ENCODE measurements around the gene NCAPD3. TPM values are rescaled to one million over a fixed set of nuclear protein-coding genes. Genes with fewer than 3 reads are reported as not detected.

Gene NCAPD3, protein sequence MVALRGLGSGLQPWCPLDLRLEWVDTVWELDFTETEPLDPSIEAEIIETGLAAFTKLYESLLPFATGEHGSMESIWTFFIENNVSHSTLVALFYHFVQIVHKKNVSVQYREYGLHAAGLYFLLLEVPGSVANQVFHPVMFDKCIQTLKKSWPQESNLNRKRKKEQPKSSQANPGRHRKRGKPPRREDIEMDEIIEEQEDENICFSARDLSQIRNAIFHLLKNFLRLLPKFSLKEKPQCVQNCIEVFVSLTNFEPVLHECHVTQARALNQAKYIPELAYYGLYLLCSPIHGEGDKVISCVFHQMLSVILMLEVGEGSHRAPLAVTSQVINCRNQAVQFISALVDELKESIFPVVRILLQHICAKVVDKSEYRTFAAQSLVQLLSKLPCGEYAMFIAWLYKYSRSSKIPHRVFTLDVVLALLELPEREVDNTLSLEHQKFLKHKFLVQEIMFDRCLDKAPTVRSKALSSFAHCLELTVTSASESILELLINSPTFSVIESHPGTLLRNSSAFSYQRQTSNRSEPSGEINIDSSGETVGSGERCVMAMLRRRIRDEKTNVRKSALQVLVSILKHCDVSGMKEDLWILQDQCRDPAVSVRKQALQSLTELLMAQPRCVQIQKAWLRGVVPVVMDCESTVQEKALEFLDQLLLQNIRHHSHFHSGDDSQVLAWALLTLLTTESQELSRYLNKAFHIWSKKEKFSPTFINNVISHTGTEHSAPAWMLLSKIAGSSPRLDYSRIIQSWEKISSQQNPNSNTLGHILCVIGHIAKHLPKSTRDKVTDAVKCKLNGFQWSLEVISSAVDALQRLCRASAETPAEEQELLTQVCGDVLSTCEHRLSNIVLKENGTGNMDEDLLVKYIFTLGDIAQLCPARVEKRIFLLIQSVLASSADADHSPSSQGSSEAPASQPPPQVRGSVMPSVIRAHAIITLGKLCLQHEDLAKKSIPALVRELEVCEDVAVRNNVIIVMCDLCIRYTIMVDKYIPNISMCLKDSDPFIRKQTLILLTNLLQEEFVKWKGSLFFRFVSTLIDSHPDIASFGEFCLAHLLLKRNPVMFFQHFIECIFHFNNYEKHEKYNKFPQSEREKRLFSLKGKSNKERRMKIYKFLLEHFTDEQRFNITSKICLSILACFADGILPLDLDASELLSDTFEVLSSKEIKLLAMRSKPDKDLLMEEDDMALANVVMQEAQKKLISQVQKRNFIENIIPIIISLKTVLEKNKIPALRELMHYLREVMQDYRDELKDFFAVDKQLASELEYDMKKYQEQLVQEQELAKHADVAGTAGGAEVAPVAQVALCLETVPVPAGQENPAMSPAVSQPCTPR (N-terminal part only)
- 13.4 and 14.1 TPM in 2 replicates for total RNA-seq (2014; rRNA removed; shearing (Covaris generic); ENCODE audit: low replicate concordance)

DNA sequence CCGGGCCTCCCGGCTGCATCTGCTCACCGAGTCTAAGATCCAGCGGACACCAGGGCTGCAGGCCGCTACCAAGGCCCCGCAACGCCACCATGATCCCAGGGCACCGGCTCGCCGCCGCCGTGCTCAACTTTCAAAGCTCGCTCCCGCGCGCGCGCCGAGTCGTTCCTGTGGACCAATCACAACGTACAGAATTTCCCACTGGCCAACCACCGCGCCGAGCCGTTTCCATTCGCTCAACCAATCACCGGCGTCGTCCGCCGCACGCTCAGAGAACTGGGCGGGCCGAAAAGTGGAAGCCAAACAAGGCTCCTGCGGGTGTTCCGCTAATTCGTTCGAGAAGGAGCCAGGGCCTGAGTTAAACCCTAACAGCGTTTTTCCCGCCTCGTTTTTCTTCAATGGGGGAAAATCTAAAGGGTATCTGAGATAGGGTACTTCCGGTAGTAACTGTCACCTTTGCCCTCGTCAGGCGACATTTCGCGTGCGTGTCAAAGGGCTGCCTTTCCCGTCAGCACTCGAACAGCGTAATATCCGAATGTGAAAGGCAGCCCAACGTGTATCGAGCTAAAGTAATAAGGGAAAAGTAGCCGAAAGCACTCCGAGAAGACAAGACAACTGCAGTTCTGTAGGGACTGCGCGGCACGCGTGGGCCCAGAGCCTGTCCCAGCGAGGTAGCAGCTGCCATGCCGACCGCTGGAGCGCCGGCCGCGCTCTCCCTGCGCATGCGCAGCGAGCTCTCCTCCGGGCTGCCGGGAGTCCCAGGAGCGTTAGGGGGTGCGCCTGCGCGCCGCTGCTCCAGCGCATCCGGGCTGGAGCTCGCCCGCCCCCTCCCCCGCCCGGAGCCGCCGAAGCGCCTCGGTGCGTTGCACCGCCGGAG is at the start of gene NCAPD3, which contains the start of gene VPS26B:
NCAPD3 (minus strand) TSS at position 132 of the 874 bp plus-strand sequence; CDS start at position 91, 41 bp downstream.
VPS26B (plus strand) TSS at position 836 of the 874 bp plus-strand sequence. CDS start 452 bp downstream, outside the sequence.
- in situ Hi-C loops (cut with HindIII; ENCODE audit: low pct_unique_long_range_greater_than_20kb, low sequenced_read_pairs): no loop called here
- DNase-seq (ENCODE audit: low read depth): peak; percentile 76

DNA sequence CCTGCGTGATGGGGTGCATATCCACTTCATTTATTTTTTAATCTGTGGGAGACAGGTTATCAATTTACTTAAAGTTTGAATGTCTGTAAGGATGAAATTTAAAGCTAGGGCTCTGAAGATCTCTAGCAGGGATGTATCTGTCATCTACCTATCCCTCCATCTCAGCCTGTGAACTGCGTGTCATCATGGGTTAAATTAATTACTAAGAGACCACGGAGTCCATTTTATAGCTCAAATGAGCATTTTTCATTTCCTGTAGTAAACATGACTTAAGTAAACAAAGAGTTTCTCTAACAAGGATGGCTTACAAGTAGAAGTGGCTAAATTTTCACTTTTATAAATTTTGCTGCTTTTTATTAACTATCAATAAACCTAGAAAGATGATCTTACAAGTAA is 49.5 kb upstream of the NCAPD3 start:
- DNase-seq (ENCODE audit: low read depth): no peak
- in situ Hi-C loops (cut with HindIII; ENCODE audit: low pct_unique_long_range_greater_than_20kb, low sequenced_read_pairs): no loop called here

DNA sequence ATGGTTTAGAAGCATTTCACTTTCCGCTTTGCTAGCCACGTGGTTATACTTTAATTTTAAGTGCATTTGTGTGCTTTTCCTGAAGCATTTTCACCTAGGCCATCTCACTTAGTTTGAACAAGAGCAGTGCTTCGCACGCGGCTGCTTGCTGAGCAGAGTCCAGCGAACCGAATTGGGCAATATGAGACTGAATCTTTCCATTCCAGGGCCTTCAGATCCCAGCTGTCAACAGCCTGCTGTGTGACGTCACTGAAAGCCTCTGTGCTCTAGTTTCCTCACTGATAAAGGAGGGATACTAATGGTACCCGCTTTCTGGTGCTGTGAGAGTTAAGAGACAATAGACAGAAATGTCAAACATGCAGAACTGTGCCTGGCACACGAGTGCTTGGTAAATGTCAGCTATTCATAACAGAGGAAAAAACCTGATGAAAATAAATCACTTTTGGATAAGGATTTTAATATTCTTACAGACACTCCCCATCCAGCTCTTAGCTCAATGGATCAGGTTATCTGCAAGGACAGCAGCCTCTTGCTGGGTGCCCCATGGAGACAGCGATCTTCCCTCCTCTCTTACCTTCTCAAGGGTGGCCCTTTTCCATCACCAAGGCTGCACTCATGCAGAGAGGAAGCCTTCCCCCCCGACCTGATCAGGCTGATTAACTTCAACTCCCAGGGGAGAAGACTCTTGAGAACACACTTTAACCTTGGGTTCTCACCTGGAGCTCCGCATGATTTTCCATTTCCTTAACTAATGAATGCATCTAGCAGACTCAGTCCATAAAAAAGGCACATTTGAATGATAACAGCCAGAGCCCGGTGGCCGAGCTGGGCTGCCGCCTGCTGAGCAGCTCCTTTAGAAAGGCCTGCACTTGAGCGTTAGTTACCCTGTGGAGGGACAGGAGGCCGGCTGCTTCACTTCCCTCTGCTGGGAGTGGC is 48.9 kb upstream of the NCAPD3 start:
- no peak for DNase-seq (ENCODE audit: low read depth)
- in situ Hi-C loops (cut with HindIII; ENCODE audit: low pct_unique_long_range_greater_than_20kb, low sequenced_read_pairs): no loop called here

DNA sequence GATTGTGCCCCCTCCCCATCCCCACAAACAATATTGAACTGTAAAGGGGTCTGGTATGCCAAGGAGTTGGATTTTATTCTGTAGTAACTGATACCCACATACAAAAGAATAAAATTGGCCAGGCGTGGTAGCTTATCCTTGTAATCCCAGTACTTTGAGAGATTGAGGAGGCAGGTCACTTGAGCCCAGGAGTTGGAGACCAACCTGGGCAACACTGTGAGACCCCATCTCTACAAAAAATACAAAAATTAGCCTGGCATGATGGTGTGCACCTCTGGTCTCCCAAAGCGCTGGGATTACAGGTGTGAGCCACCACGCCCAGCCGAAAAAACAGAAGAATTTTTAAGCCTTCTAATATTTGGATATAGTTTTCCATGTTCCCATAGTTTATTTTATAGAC is 48.2 kb upstream of the NCAPD3 start:
- in situ Hi-C loops (cut with HindIII; ENCODE audit: low pct_unique_long_range_greater_than_20kb, low sequenced_read_pairs): no loop called here
- DNase-seq (ENCODE audit: low read depth): no peak

DNA sequence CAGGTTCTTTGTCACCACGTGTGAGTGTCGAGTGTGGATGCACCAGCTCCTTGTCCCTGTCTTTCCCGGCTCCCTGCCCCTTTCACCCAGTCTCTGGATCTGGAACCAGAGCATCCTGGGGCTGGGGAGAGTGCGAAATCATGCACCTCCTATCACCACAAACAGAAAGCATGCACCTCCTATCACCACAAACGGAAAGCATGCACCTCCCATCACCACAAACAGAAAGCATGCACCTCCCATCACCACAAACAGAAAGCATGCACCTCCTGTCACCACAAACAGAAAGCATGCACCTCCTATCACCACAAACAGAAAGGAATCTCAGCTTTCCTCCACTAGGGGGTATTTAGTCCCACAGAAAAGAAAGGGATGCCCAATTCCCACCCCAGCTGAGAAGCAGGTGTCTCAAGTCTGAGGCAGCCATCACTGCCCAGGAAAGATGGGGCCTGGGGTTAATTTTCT is 46.5 kb upstream of the NCAPD3 start:
- no peak for DNase-seq (ENCODE audit: low read depth)
- in situ Hi-C loops (cut with HindIII; ENCODE audit: low pct_unique_long_range_greater_than_20kb, low sequenced_read_pairs): no loop called here

DNA sequence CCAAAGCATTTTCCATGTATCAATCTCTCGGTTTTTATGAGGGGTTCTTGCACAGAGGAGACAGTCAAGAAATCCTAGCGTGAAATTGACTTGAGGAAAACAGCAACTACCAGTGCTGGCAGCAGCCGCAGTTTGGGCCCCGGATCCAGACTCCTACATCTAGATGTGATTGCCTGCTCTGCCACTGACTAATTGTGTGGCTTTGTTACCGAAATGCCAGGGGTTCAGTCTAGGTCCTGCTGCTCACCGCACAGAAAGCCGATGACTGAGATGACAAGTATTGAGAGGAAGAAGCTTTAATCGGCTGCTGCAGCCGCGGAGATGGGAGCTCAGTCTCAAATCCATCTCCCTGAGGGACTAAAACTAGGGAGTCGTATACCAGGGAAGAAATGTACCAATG is 44.2 kb upstream of the NCAPD3 start:
- in situ Hi-C loops (cut with HindIII; ENCODE audit: low pct_unique_long_range_greater_than_20kb, low sequenced_read_pairs): no loop called here
- DNase-seq (ENCODE audit: low read depth): no peak

DNA sequence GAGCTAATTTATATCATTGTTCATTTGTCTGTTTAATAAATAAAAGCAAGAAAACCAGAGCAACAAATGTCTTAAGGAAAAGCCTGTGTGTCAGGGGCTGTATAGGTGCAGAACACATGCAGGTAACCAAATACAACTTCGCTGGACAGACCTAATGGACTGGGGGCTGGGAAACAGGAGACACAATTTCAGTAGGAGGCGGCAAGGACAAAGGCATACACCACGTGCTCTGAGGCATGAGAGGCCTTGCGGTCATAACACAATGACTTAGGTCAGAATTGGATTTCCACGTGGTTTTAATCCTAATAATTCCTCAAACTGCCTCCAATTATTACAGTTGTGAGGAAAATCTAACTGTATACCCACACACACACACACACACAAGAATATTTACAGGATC is 43.7 kb upstream of the NCAPD3 start:
- in situ Hi-C loops (cut with HindIII; ENCODE audit: low pct_unique_long_range_greater_than_20kb, low sequenced_read_pairs): no loop called here
- no peak for DNase-seq (ENCODE audit: low read depth)

DNA sequence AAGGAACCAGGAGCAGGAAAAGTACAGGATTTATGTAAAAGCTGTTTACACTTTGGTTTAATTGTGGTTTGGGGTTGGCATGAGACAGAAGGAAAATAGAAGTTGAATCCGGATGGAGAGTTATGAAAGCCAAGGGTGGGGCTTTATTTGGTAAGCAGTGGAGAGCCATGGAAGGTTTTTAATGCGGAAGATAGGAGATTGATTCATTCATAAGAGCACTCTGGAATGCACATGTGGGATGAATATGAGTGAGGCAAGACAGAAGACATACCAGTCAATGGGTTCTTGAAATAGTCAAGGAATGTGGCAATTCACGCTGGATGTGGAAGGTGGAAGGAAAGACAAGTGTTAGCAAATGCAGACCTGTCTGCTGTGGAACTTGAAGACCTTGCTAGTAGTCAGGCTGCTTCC is 43.1 kb upstream of the NCAPD3 start:
- in situ Hi-C loops (cut with HindIII; ENCODE audit: low pct_unique_long_range_greater_than_20kb, low sequenced_read_pairs): no loop called here
- DNase-seq (ENCODE audit: low read depth): no peak

DNA sequence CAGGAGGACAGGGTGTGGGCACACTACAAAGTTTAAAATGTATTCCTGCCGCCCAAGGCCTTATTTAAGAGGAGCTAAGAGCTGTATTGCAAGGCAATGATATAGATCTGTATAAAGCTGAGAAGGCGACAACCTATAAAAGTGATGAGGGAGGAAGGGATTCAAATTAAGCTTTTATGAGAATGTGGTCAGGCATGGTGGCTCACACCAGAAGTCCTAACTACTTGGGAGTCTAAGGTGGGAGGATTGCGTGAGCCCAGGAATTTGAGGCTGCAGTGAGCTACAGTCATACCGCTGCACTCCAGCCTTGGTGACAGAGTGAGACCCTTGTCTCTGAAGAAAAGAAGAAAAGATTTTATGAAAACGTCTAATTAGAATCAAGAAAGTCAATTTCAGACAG is 42.7 kb upstream of the NCAPD3 start:
- DNase-seq (ENCODE audit: low read depth): no peak
- in situ Hi-C loops (cut with HindIII; ENCODE audit: low pct_unique_long_range_greater_than_20kb, low sequenced_read_pairs): no loop called here

DNA sequence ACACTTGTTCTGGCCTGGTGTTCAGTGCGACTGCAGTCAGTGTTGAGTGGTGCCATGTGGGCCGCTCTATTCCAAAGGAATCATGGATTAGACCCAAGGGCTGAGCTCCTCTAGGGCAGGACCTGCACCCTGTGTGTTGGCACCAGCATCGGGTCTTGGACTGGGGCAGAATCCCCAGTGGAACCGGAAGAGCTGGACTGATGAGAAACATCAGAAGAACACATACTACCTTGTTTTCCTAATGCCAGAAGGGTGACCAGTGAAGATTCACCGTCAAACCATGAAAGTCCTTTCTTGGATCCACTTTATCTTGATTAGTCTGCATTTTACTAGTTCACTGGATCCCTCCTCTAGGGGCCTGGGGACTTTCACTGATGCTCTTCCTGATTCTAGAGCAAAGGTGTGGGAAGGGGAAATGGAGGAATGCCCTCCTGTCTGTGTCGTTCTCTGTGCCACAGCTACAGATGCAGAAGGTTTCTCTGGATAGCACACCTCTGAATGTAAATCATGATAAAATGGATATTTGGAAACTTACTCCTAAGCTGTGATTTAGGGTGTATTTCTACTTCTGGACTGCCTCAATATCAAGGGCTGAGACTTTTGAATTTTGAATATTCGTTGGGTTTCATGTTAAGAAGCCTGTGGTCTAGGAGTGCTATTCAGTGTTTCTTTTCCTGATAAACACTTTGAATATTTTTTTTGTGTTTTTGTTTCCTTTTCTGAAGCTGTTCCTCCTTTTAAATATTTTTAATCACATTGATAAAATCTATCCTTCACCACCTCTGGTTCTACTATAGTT is 41.4 kb upstream of the NCAPD3 start:
- in situ Hi-C loops (cut with HindIII; ENCODE audit: low pct_unique_long_range_greater_than_20kb, low sequenced_read_pairs): no loop called here
- DNase-seq (ENCODE audit: low read depth): no peak

DNA sequence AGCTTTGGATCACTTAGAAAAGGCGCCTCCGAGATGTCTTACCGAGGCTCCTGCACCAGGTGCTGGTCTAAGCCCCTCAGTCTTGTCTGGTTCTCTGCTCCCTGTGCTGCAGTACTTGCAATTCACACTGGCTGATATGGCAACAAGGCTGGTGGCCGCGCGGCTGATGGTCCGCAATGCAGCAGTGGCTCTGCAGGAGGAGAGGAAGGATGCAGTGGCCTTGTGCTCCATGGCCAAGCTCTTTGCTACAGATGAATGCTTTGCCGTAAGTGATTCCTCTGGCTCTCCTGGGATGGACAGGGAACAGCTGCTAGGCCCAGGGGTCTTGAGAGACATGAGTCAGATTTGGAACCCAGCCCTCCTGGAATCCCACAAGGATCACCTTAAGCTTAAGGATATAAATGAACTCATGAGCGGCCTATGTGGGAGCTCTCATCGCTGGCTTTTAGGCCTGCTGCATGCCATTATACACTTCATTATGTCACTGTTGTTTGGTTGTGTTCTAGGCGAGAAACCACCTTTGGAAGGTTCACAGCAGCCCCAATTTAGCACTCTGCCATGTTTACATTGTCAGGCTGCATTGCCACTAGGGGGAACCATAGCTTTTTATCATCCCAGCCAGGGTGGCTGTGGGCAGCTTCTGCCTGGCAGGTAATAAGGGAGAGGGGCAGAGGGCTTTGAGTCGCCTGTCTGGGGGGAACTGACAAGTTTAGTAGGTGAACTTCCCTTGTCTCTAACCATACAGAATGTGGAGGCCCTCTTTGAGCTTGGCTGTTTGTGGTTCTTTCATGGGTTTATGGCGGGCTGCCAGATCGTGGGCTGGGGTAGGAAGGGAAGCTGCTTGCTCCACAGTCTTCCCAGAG is 38.1 kb upstream of the NCAPD3 start:
- no peak for DNase-seq (ENCODE audit: low read depth)
- in situ Hi-C loops (cut with HindIII; ENCODE audit: low pct_unique_long_range_greater_than_20kb, low sequenced_read_pairs): no loop called here

DNA sequence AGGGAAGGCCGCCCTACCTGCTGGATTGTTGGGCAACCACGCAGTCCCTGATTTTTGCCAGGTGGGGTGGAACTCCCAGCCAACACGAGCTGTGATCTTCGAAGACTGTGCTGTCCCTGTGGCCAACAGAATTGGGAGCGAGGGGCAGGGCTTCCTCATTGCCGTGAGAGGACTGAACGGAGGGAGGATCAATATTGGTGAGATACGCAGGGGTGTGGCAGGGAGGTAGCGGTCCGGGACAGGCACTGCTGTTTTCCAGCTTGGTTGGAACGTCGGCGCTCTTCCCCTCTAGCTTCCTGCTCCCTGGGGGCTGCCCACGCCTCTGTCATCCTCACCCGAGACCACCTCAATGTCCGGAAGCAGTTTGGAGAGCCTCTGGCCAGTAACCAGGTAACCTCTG is 37.2 kb upstream of the NCAPD3 start:
- DNase-seq (ENCODE audit: low read depth): no peak
- in situ Hi-C loops (cut with HindIII; ENCODE audit: low pct_unique_long_range_greater_than_20kb, low sequenced_read_pairs): no loop called here

DNA sequence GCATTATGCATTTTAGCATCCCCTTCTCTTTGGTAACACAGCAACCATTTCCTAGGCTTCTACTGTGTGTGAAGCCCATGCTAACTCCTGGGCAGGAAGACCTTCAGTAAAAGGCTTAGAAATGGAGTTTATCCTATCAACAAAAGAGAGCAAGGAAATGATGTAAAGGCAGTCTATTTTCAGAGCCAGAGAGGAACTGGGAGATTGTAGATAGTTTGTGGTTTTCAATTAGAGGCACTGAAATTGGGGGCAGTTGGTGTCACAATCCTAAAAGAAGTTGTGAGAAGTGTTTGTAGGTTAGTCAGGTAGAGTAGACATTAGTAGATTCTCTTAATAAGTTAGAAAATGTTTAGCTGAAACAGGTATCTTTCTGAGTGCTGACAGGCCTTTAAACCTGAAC is 36.7 kb upstream of the NCAPD3 start:
- in situ Hi-C loops (cut with HindIII; ENCODE audit: low pct_unique_long_range_greater_than_20kb, low sequenced_read_pairs): no loop called here
- DNase-seq (ENCODE audit: low read depth): no peak

DNA sequence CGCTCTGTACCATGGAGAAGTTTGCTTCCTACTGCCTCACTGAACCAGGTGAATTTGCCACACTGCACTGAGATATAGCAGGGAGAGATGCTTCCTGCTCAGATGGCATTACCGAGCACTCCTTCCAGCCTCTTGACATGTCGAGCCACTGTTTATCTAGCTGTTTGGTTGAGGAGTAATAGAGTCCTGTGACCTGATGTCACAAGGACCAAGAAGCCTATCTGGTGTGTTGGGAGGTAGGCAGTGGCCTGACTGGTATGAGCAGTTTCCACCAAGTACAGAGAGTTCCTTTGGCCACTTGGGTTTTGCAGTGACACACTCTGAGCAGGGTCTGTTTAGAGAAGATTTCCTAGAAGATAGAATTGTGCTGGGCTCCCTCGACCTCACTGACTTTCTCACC is 34.8 kb upstream of the NCAPD3 start:
- in situ Hi-C loops (cut with HindIII; ENCODE audit: low pct_unique_long_range_greater_than_20kb, low sequenced_read_pairs): no loop called here

DNA sequence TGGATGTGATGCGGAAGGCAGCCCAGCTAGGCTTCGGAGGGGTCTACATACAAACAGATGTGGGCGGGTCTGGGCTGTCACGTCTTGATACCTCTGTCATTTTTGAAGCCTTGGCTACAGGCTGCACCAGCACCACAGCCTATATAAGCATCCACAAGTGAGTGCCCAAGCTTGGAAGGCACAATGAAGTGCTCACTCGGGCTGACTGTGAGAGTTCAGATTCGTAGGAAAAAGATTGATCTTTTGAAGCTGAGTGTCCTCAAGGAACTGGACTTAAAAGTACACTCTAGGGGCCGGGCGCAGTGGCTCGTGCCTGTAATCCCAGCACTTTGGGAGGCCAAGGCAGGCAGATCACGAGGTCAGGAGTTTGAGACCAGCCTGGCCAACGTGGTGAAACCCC is 33.3 kb upstream of the NCAPD3 start:
- in situ Hi-C loops (cut with HindIII; ENCODE audit: low pct_unique_long_range_greater_than_20kb, low sequenced_read_pairs): no loop called here
- DNase-seq (ENCODE audit: low read depth): no peak

More for the DNA sequence above, 34.8 kb upstream of the NCAPD3 start:
- DNase-seq (ENCODE audit: low read depth): no peak
